ENCODE measurements around the gene PCSK4.

DNA sequence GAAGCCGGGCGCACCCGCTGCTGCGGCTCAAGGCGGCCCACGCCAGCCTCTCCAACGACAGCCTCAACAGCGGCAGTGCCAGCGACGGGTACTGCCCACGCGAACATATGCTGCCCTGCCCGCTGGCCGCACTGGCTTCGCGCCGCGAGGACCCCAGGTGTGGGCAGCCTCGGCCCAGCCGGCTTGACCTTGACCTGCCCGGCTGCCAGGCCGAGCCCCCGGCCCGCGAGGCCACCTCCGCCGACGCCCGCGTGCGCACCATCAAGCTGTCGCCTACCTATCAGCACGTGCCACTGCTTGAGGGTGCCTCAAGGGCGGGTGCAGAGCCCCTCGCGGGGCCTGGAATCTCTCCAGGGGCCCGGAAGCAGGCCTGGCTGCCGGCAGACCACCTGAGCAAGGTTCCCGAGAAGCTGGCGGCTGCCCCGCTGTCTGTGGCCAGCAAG is 24.1 kb downstream of the PCSK4 start:
- TF ChIP-seq, protein P1, sequence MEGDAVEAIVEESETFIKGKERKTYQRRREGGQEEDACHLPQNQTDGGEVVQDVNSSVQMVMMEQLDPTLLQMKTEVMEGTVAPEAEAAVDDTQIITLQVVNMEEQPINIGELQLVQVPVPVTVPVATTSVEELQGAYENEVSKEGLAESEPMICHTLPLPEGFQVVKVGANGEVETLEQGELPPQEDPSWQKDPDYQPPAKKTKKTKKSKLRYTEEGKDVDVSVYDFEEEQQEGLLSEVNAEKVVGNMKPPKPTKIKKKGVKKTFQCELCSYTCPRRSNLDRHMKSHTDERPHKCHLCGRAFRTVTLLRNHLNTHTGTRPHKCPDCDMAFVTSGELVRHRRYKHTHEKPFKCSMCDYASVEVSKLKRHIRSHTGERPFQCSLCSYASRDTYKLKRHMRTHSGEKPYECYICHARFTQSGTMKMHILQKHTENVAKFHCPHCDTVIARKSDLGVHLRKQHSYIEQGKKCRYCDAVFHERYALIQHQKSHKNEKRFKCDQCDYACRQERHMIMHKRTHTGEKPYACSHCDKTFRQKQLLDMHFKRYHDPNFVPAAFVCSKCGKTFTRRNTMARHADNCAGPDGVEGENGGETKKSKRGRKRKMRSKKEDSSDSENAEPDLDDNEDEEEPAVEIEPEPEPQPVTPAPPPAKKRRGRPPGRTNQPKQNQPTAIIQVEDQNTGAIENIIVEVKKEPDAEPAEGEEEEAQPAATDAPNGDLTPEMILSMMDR (conservative IDR thresholded peaks at IDR 0.05) = no peak
- TF ChIP-seq EZH2 (IDR thresholded peaks at IDR 0.05; ENCODE audit: low read depth) = no peak
